ENCODE measurements around the gene NECTIN2.
A peak's percentile ranks its signal among the peaks of the same experiment; 100 is the strongest.

The NECTIN2 gene
- total RNA-seq = 0.49 to 1.4 (median 0.89) reads per million in 4 experiments

DNA sequence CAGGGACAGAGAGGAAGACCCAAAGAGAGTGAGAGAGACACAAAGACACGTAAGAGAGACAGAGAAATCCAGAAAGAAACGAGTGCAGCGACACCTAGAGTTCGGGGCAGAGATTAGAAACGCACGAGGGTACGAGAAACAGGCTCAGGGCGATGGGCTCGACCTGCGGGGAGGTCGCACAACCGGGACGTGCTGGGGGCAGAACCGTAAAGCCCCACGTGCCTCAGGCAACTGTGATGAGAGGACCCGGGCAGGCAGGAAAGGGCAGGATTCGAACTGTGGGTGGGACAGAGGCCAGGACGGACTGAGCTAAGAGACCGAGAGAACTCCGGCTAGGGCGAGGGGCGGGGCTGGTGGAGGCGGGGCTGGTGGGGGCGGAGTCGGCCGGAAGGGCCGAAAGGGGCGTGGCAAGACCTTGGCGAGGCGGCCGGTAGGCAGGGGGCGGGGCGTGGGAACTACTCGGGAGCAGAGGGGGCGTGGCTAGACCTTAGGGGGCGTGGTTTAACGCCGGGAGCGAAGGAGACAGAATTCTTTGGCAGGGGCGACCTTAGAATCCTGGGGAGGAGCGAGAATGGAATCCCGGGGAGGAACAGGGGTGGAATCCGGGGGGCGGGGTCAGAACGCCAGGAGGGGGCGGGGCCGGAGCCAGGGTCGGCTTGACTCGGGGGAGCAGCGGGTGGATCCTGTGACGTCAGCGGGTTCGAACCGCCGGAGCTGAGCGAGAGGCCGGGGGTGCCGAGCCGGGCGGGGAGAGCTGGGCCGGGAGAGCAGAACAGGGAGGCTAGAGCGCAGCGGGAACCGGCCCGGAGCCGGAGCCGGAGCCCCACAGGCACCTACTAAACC is at the start of gene NECTIN2:
Gene NECTIN2, plus strand, starts transcription at position 686 of the 843 bp plus-strand sequence. CDS start 229 bp downstream, outside the sequence.
- peak; percentile 61 for DNase-seq

- DNase-seq = no peak
Observed at GRCh38 chr19:44796701-44797115, 49.4 kb upstream of the NECTIN2 start.

DNA sequence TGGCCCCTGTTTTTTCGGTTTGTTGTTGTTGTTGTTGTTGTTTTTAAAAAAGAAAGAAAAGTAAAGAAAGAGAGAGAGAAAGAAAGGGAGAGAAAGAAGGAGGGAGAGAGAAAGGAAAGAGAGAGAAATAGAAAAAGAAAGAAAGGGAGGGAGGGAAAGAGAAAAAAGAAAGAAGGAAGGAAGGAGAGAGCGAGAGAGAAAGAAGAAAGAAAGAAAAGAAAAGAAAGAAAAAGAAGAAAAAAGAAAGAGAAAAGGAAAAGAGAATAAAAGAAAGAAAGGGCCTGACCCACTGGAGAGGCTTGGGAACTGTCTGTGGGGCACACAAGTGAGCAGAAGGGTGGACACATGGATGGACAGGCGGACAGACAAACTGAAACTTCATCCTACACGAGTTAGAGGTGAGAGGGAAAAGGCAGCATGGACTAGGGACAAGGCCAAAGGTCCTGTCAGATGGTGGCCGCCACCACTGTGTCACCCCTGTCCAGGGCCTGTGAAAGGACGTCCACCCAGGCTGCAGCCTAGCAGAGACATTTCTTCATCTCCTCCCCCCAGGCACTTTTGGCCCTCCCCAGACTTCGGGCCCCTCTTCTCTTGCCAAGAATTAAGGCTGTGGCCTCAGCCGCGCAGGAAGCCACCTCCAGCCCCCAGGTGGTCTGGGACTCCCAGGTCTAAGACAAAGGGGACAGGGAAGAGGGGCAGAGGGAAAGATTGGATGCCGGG is 46.3 kb upstream of the NECTIN2 start:
- no peak for DNase-seq

DNA sequence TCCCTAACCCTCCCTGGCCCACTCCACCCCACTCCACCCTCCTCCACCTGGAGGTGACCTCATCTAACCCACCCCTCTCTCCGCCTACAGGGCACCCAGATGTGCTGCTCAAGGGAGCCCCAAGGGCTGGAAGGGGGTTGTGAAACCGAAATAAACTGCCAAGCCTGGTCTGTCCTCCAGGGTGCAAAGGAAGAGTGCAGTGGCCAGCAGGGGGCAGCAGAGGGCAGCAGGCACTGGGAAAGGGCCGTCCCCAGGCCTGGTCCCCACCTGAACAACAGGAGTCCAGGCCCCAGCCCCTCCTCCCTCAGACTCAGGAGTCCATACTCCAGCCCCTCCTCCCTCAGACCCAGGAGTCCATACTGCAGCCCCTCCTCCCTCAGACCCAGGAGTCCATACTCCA is 45.6 kb upstream of the NECTIN2 start:
- DNase-seq = peak; percentile 75

- DNase-seq = no peak
Observed at GRCh38 chr19:44803442-44804428, 42.4 kb upstream of the NECTIN2 start.

GRCh38 chr19:44806291-44806690 is 39.8 kb upstream of the NECTIN2 start:
- no peak for DNase-seq

DNA sequence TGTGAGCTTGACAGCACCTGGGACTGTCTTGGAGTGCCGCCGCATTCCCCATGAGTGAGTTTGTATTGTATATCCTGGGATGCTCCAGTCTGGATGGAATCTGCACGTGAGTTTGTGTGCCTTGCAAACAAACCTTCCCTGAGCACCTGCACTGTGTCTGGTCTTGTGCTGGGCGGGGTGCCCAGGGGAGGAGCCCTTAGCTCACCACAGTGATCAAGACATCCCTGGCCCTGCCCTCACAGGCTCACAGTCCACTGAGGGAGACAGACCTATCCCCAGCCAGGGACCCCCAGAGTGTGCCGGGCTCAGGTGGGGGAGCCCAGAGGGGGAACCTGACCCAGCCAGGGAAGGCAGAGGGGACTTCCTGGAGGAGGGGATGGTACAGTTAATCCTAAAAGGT is 38.9 kb upstream of the NECTIN2 start:
- DNase-seq = no peak

DNA sequence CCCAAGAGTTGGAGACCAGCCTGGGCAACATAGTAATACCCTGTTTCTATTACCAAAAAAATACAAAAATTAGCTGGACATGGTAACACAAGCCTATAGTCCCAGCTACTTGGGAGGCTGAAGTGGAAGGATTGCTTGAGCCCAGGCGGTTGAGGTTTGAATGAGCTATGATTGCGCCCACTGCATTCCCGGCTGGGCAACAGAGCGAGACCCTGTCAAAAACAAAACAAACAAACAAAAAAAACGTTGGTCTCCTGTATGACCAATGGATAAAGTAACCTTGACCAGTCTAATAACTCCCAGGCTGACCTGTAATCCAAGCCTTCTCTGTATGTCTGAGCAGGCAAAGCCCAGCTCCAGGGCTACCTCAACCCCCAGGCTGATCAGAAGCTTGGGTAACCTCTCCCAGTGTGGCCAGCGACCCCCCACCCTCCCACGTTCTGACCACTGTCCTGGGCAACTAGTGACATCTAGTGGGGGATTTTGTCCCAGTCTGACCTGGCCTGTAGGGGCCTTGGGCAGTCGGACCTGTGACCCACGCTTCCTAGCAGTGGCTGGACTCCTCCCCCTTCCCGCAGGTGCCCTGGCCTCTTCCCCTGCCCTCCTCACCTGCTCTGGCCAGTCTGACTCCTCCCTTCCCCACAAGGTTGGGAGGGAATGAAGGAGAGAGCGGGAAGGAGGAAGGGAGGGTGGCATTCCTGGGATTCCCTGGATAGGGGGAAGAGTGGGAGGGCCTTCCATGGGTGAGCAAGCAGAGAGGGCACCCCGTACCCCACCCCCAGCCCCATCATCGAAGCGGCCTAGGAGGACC is 38.2 kb upstream of the NECTIN2 start:
- no peak for DNase-seq

GRCh38 chr19:44808463-44809371 is 37.4 kb upstream of the NECTIN2 start, which contains the start of gene BCAM:
Gene BCAM (plus strand): TSS chr19:44809103. CDS start chr19:44809125, 22 bp downstream.
- no peak for DNase-seq

DNA sequence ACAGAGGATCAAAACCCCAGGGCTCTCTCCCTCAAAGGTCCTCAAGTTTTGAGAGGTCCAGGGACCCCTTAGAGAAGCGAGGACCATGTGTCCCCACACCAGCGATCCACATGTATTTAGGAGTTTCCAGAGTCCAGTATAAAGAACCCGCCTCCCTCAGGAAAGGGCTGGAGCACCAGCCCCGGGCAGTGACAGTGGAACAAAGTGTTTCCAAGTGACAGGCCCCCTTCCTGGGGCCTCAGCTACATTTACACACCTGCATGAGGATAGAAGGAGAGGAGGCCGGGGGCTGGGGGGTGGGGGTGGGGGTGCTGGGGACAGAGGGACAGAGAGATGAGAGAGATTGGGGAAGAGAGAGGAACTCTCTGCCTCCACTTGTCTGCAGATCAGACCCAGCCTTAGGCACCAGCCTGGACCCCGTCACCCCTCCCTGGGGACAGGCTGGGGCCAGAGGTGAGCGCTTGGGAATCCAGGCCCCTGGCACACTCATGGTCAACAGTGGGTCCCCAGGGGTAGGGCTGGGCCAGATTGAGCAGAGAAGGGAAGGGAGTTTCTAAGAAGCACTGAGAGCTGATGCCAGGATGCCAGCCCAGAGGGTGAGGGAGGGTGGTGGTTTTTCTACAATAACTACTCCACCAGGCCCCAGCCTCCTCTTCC is 36.4 kb upstream of the NECTIN2 start:
- DNase-seq = no peak

DNA sequence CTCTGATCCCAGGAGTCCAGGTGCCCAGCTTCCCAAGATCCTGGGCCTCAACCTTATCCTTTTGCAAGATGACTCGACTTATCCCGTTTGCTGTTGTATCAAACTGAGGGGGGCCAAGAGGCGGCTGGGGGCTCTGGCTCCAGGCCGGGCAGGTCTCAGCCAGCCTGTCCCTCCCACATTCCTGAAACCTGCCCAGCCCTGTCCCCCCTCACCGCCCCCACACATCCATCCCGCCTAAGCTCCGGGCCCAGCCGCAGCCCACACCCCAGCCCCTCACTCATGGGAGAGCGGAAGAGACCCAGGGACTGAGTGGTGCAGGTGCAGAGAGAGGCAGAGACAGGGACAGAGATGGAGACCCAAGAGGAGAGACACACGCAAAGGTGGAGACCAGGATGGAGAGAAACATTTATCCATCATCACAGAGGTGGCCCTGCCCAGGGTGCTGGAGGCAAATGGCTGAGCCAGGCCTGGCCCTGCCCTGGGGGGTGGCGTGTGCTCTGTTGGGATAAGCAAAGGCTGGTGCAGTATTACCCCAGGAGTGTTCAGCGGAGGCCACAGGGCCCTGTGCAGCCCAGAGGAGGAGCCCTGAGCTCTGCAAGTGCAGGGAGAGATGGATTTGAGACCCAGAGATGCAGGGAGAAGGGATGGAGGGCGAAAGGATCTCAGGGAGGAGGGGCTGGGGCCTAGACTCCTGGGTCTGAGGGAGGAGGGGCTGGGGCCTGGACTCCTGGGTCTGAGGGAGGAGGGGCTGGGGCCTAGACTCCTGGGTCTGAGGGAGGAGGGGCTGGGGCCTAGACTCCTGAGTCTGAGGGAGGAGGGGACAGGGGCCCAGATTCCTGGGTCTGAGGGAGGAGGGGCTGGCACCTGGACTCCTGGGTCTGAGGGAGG is 35.6 kb upstream of the NECTIN2 start:
- no peak for DNase-seq

- DNase-seq = no peak
Observed at GRCh38 chr19:44811122-44811419, 35.0 kb upstream of the NECTIN2 start.

- DNase-seq = no peak
Observed at GRCh38 chr19:44812142-44812718, 33.9 kb upstream of the NECTIN2 start.

DNA sequence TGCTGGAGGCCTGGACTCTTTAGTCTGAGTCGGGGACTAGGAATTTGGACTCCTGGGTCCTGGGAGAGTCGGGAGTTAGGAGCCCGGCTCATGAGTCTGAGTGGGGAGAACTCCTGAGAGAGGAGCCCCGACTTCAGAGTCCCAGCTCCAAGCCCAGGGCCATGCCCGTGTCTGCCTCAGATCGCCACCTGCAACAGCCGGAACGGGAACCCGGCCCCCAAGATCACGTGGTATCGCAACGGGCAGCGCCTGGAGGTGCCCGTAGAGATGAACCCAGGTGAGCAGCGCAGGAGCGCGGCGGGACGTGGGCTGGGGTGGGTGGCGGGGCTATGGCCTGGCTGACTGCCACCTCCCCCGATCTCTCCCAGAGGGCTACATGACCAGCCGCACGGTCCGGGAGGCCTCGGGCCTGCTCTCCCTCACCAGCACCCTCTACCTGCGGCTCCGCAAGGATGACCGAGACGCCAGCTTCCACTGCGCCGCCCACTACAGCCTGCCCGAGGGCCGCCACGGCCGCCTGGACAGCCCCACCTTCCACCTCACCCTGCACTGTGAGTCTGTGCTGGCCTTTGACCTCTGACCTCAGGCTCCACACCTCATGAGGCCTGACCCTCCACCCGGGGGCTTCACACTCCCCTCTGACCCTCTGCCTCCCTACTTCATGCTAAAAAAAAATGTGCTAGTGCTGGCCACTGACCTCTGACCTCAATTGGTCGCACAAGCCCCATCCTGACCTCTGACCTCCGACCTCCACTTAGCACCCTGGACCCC is 32.8 kb upstream of the NECTIN2 start:
- no peak for DNase-seq

DNA sequence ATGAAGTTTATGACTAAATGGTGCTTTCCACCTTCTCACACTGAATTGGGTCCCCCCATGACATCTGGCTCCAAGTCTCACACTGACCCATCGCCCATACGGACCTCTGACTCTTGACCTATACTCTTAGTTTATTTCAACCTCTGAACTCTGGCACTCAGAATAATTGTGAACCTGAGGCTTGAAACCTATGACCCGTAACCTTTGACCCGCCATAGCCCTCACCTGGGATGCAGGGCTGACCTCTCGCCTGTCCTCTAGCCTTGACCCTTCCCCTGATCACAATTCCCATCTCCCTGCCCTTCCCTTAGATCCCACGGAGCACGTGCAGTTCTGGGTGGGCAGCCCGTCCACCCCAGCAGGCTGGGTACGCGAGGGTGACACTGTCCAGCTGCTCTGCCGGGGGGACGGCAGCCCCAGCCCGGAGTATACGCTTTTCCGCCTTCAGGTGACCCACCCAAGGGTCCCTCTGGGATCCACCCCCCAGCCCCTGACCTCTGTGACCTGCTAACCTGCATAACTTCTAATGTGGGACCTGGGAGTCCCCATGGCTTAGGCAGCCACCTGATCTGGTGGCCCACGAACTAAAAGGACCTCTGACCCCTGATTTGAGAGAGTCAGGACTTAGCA is 32.1 kb upstream of the NECTIN2 start:
- no peak for DNase-seq

DNA sequence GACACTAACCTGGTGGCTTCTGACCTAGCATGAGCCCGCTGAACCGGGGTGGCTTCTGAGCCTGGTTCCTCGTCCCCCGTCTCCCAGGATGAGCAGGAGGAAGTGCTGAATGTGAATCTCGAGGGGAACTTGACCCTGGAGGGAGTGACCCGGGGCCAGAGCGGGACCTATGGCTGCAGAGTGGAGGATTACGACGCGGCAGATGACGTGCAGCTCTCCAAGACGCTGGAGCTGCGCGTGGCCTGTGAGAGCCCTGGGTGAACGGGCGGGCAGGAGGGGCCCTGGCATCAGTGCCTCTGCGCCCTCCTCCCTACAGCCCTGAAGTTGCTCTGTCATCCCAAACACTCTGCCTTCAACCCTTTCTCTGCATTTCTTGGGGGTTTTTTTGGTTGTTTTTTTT is 31.6 kb upstream of the NECTIN2 start:
- no peak for DNase-seq

GRCh38 chr19:44816301-44816700 is 29.8 kb upstream of the NECTIN2 start:
- no peak for DNase-seq
